Osteoblast (primary cell): ENCODE measurements around the gene SARS2. TPM values are rescaled to one million over a fixed set of nuclear protein-coding genes. Genes with fewer than 3 reads are reported as not detected.

Source experiments
- DNase-seq: peaks from one replicate; pipeline ENCODE4 v3.0.0; 2011; ENCODE audit warnings: low spot score, mixed read lengths; ENCODE audit not compliant: insufficient read length; ENCODE audit errors: missing footprints
- H2AFZ ChIP-seq: 2 replicates; pipeline ENCODE4 v1.6.0; 2011; ENCODE audit warnings: mild to moderate bottlenecking, low read length
- H3K27ac ChIP-seq: 2 replicates; pipeline ENCODE4 v1.5.1; 2011; ENCODE audit warnings: mild to moderate bottlenecking, low read depth, low read length, moderate library complexity
- H3K27me3 ChIP-seq: 2 replicates; pipeline ENCODE4 v1.6.0; 2012; ENCODE audit warnings: mild to moderate bottlenecking, control low read depth, inconsistent platforms, low read length, moderate library complexity; ENCODE audit not compliant: insufficient read depth
- H3K36me3 ChIP-seq: 2 replicates; pipeline ENCODE4 v1.5.1; 2011; ENCODE audit warnings: mild to moderate bottlenecking, low read length, control low read depth, moderate library complexity; ENCODE audit not compliant: insufficient read depth
- H3K4me1 ChIP-seq: 2 replicates; pipeline ENCODE4 v1.5.1; 2011; ENCODE audit warnings: mild to moderate bottlenecking, low read length, control low read depth, moderate library complexity; ENCODE audit not compliant: insufficient read depth
- H3K4me2 ChIP-seq: 2 replicates; pipeline ENCODE4 v1.6.0; 2011; ENCODE audit warnings: mild to moderate bottlenecking, low read length; ENCODE audit not compliant: insufficient read depth
- H3K4me3 ChIP-seq: fragments of 200-600 bp; sonication (generic); 3 replicates; pipeline ENCODE4 v1.5.1; 2012; ENCODE audit warnings: mild to moderate bottlenecking, low read length, inconsistent platforms; ENCODE audit not compliant: insufficient read depth
- H3K79me2 ChIP-seq: 2 replicates; pipeline ENCODE4 v1.6.0; 2012; ENCODE audit warnings: mild to moderate bottlenecking, low read length, control low read depth, inconsistent platforms; ENCODE audit not compliant: insufficient read depth
- H3K9me3 ChIP-seq: 2 replicates; pipeline ENCODE4 v1.5.1; 2011; ENCODE audit warnings: low read depth, low read length, control low read depth
- H4K20me1 ChIP-seq: 2 replicates; pipeline ENCODE4 v1.6.0; 2012; ENCODE audit warnings: mild to moderate bottlenecking, low read length, control low read depth; ENCODE audit not compliant: insufficient read depth
- CTCF ChIP-seq: IDR thresholded peaks from 2 replicates; pipeline ENCODE4 v1.5.1; 2011; ENCODE audit warnings: mild to moderate bottlenecking, low read depth, low read length, moderate library complexity; ENCODE audit errors: extremely low read depth
- total RNA-seq: library from RNA; depleted of rRNA; stranded (reverse); fragments of >200 nt; gene quantifications from 2 replicates; pipeline ENCODE4 v1.2.3, GENCODE V29; 2012

The SARS2 gene
- total RNA-seq, 1 donor, result 21.7 TPM

- Histone ChIP-seq H3K4me3 (no peak overlapping the region), H3K36me3 (peaks cover 23% of the 10 kb centered on the region), H3K9me3 (no peaks in the 10 kb centered on the region), H2AFZ (no peak overlapping the region), H3K4me1 (no peaks in the 10 kb centered on the region), H3K27me3 (no peaks in the 10 kb centered on the region), H3K4me2 (no peak overlapping the region), H3K79me2 (no peaks in the 10 kb centered on the region), H4K20me1 (no peaks in the 10 kb centered on the region), H3K27ac (no peak overlapping the region)
- no peak for TF ChIP-seq CTCF
- no peak for DNase-seq
Measured at GRCh38 chr19:38920602-38921419, 9.8 kb downstream of the SARS2 start.

DNA sequence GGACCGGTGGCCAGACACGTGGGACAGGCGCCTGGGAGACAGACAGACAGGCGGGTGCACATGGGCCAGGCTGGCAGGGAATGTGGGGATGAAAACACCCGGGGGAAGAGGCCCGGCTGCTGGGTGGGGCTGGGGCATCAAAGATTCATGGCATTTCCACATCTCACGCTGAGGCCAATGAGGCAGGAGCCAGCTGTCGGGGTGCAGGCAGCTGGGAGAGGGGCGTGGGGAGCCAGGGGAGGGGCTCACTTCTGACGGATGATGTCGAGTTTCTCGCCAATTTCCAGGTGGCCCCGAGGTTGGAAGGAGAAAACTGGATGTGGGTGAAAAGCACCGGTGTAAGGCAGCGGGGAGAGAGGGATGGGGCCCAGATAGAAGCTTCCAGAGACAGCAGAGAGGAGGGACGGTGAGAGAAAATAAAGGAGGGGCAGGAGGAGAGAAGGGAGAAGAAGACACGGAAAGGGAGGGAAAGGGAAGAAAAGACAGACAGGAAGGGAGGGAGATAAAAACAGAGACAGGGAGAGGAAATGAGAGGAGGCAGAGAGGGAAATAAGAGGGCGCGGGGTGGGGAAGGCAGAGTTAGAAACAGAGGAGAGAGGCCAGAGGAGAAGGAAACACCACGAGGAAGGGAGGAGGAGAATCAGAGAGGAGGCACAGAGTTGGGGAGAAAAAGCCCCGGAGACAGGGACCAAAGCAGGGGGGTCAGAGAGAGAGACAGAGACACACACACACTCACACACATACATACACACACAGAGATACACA is 10.5 kb downstream of the SARS2 start:
- Histone ChIP-seq H2AFZ (no peak overlapping the region), H3K27me3 (no peaks in the 10 kb centered on the region), H3K9me3 (no peaks in the 10 kb centered on the region), H3K79me2 (no peaks in the 10 kb centered on the region), H3K4me3 (no peak overlapping the region), H3K36me3 (peaks cover 18% of the 10 kb centered on the region), H3K4me1 (no peaks in the 10 kb centered on the region), H3K27ac (no peak overlapping the region), H3K4me2 (no peak overlapping the region), H4K20me1 (no peaks in the 10 kb centered on the region)
- TF ChIP-seq CTCF, result no peak
- DNase-seq, result no peak

DNA sequence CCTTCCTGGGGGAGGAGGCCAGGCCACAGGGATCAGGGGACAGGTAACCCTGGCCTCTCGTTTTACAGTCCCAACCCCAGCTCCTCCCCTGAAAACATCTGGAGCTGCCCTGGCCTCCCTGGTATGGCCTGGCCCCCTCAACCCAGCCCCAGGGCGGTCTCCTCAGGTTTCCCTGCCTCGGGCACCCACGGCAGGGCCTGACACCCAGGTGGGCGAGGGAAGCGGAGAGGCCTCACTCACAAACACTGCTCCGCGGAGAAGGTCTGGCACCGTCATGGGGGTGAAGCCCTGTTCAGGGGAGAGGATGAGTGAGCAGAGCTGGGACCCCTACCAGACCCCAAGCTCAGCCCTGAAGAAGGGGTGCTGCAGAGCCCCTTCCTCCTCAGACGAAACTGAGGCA is 12.0 kb downstream of the SARS2 start:
- no peak overlapping the region for H2AFZ ChIP-seq
- H3K36me3 ChIP-seq, result peaks cover 8% of the 10 kb centered on the region
- no peak overlapping the region for H3K4me3 ChIP-seq
- no peak overlapping the region for H3K27ac ChIP-seq
- no peak overlapping the region for H3K4me2 ChIP-seq
- no peaks in the 10 kb centered on the region for H3K4me1 ChIP-seq
- no peaks in the 10 kb centered on the region for H3K79me2 ChIP-seq
- no peak for TF ChIP-seq CTCF
- DNase-seq, result no peak
- no peaks in the 10 kb centered on the region for H4K20me1 ChIP-seq
- H3K27me3 ChIP-seq, result no peaks in the 10 kb centered on the region
- no peaks in the 10 kb centered on the region for H3K9me3 ChIP-seq

- peak; percentile 24 for TF ChIP-seq CTCF
Measured at GRCh38 chr19:38917921-38918491, 12.6 kb downstream of the SARS2 start.

More at GRCh38 chr19:38917921-38918491, 12.6 kb downstream of the SARS2 start:
- Histone ChIP-seq H3K27ac (no peak overlapping the region), H3K9me3 (no peaks in the 10 kb centered on the region), H3K4me2 (no peak overlapping the region), H3K4me3 (no peak overlapping the region), H3K27me3 (no peaks in the 10 kb centered on the region), H2AFZ (no peak overlapping the region), H3K4me1 (no peaks in the 10 kb centered on the region), H3K36me3 (peaks cover 8% of the 10 kb centered on the region), H4K20me1 (no peaks in the 10 kb centered on the region), H3K79me2 (no peaks in the 10 kb centered on the region)
- DNase-seq, result peak; percentile 87
